Loucy (cell line): ENCODE measurements around the gene PAX9.

Experiments used
- H2AFZ ChIP-seq: fragments of 200-600 bp; sonication (generic); 2 replicates; pipeline ENCODE4 v1.6.0; 2016; ENCODE audit warnings: antibody characterized with exemption, mild to moderate bottlenecking, low read length, moderate library complexity
- H3F3A ChIP-seq: fragments of 200-600 bp; 2 replicates; pipeline ENCODE4 v1.6.0; 2016; ENCODE audit warnings: antibody characterized with exemption, low read depth, mild to moderate bottlenecking
- H3K27me3 ChIP-seq: fragments of 200-600 bp; sonication (generic); 2 replicates; pipeline ENCODE4 v1.6.1; 2014; ENCODE audit warnings: low read length, mild to moderate bottlenecking; ENCODE audit not compliant: insufficient read depth, poor library complexity, severe bottlenecking
- H3K36me3 ChIP-seq: fragments of 200-600 bp; sonication (generic); 2 replicates; pipeline ENCODE4 v1.6.1; 2016; ENCODE audit warnings: low read length; ENCODE audit not compliant: insufficient read depth
- H3K4me1 ChIP-seq: fragments of 200-600 bp; sonication (generic); 2 replicates; pipeline ENCODE4 v1.5.1; 2014; ENCODE audit warnings: low read length, mild to moderate bottlenecking; ENCODE audit not compliant: insufficient read depth, poor library complexity, severe bottlenecking
- H3K4me2 ChIP-seq: fragments of 200-600 bp; sonication (generic); 2 replicates; pipeline ENCODE4 v1.6.0; 2014; ENCODE audit warnings: antibody characterized with exemption, low read length, low read depth, mild to moderate bottlenecking; ENCODE audit not compliant: poor library complexity, severe bottlenecking
- H3K4me3 ChIP-seq: fragments of 200-600 bp; sonication (generic); 2 replicates; pipeline ENCODE4 v1.5.1; 2014; ENCODE audit warnings: low read length, mild to moderate bottlenecking, mixed read lengths; ENCODE audit not compliant: poor library complexity, severe bottlenecking
- H3K79me2 ChIP-seq: fragments of 200-600 bp; sonication (generic); 2 replicates; pipeline ENCODE4 v1.6.1; 2014; ENCODE audit warnings: low read length; ENCODE audit not compliant: insufficient read depth
- H3K9ac ChIP-seq: fragments of 200-600 bp; sonication (generic); 2 replicates; pipeline ENCODE4 v1.6.0; 2014; ENCODE audit warnings: mild to moderate bottlenecking, low read depth, low read length, moderate library complexity; ENCODE audit not compliant: poor library complexity, severe bottlenecking
- H3K9me2 ChIP-seq: fragments of 200-600 bp; sonication (generic); replicated peaks from 2 replicates; pipeline ENCODE4 v1.6.1; 2016; ENCODE audit warnings: low read depth, low read length, mixed read lengths
- H3K9me3 ChIP-seq: fragments of 200-600 bp; sonication (generic); 2 replicates; pipeline ENCODE4 v1.6.1; 2014; ENCODE audit warnings: mild to moderate bottlenecking, antibody characterized with exemption, low read length, low read depth; ENCODE audit not compliant: insufficient read depth
- H4K20me1 ChIP-seq: fragments of 200-600 bp; sonication (generic); 2 replicates; pipeline ENCODE4 v1.6.0; 2014; ENCODE audit warnings: antibody characterized with exemption, low read length, mild to moderate bottlenecking; ENCODE audit not compliant: insufficient read depth, poor library complexity, severe bottlenecking
- CTCF ChIP-seq: fragments of 200-600 bp; sonication (generic); conservative IDR thresholded peaks from 2 replicates; pipeline ENCODE4 v1.5.1; 2014; ENCODE audit warnings: mild to moderate bottlenecking, antibody characterized with exemption, low read length
- EZH2phosphoT487 ChIP-seq: fragments of 200-600 bp; IDR thresholded peaks from 2 replicates; pipeline ENCODE4 v1.6.1; 2018; ENCODE audit warnings: antibody characterized with exemption, mild to moderate bottlenecking, moderate library complexity, borderline replicate concordance

The PAX9 gene

GRCh38 chr14:36717363-36717762 is 55.7 kb downstream of the PAX9 start:
- no peaks in the 10 kb centered on the region for H3K79me2 ChIP-seq
- H3K27me3 ChIP-seq: no peaks in the 10 kb centered on the region
- no peaks in the 10 kb centered on the region for H3K9me2 ChIP-seq
- H3F3A ChIP-seq: no peaks in the 10 kb centered on the region
- H3K9ac ChIP-seq: no peak overlapping the region
- H3K36me3 ChIP-seq: no peaks in the 10 kb centered on the region
- TF ChIP-seq EZH2phosphoT487: no peak
- no peak for TF ChIP-seq CTCF
- no peaks in the 10 kb centered on the region for H3K4me1 ChIP-seq
- H3K9me3 ChIP-seq: no peaks in the 10 kb centered on the region
- H3K4me2 ChIP-seq: no peak overlapping the region
- H3K4me3 ChIP-seq: no peak overlapping the region
- no peaks in the 10 kb centered on the region for H4K20me1 ChIP-seq
- H2AFZ ChIP-seq: no peak overlapping the region

DNA sequence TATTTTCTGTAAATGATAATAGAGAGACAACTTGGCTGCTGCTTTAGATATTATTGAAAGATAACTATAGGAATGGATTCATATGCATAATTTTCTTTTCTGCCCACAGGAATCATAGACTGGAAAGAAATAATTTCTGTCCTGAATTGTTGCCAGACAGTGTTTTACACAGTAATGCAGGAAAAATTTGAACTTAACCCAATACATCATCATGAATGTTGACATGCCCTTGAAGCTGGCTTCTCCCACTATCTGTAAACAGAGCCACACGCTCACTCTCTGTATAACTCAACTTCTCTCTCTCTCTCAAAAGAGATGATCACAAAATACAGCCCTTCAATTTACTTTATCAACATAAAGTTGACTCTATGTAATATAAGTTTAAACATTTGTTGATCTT is 56.6 kb downstream of the PAX9 start:
- no peaks in the 10 kb centered on the region for H4K20me1 ChIP-seq
- H3K36me3 ChIP-seq: no peaks in the 10 kb centered on the region
- H2AFZ ChIP-seq: no peak overlapping the region
- no peaks in the 10 kb centered on the region for H3K27me3 ChIP-seq
- H3F3A ChIP-seq: no peaks in the 10 kb centered on the region
- H3K4me2 ChIP-seq: no peak overlapping the region
- no peak overlapping the region for H3K9ac ChIP-seq
- H3K9me2 ChIP-seq: no peaks in the 10 kb centered on the region
- H3K9me3 ChIP-seq: no peaks in the 10 kb centered on the region
- H3K4me3 ChIP-seq: no peak overlapping the region
- H3K4me1 ChIP-seq: no peaks in the 10 kb centered on the region
- TF ChIP-seq CTCF (no peak), EZH2phosphoT487 (no peak)
- H3K79me2 ChIP-seq: no peaks in the 10 kb centered on the region

- H3K4me1 ChIP-seq: peaks cover 10% of the 10 kb centered on the region
- no peak overlapping the region for H2AFZ ChIP-seq
- no peak overlapping the region for H3K9ac ChIP-seq
- no peak overlapping the region for H3K4me3 ChIP-seq
- TF ChIP-seq EZH2phosphoT487: no peak
- no peak for TF ChIP-seq CTCF
- no peaks in the 10 kb centered on the region for H3K27me3 ChIP-seq
- H4K20me1 ChIP-seq: no peaks in the 10 kb centered on the region
- no peaks in the 10 kb centered on the region for H3K9me3 ChIP-seq
- H3K36me3 ChIP-seq: no peaks in the 10 kb centered on the region
- H3F3A ChIP-seq: no peaks in the 10 kb centered on the region
- H3K79me2 ChIP-seq: no peaks in the 10 kb centered on the region
- H3K4me2 ChIP-seq: no peak overlapping the region
- H3K9me2 ChIP-seq: no peaks in the 10 kb centered on the region
Measured at GRCh38 chr14:36719823-36720222, 58.2 kb downstream of the PAX9 start.
